ENCODE results near the gene PTPRN2.

Gene PTPRN2

GRCh38 chr7:158142657-158143056, 445.0 kb downstream of the PTPRN2 start:
- no peak for DNase-seq (ENCODE audit: low read depth)
- TF ChIP-seq CTCF (IDR thresholded peaks at IDR 0.05; ENCODE audit: low read depth, low read length) = no peak
- TF ChIP-seq POLR2A (IDR thresholded peaks at IDR 0.05; ENCODE audit: extremely low read depth, insufficient read length) = no peak
- TF ChIP-seq MYC (IDR thresholded peaks at IDR 0.05; ENCODE audit: low read depth, low read length) = no peak
- no peak for TF ChIP-seq MAX (IDR thresholded peaks at IDR 0.05; ENCODE audit: low read depth, low read length)
- no peak overlapping the region for H3K4me3 ChIP-seq (ENCODE audit: low read depth, low read length)

- no peak overlapping the region for H3K4me3 ChIP-seq (ENCODE audit: low read depth, low read length)
- DNase-seq (ENCODE audit: low read depth) = no peak
- TF ChIP-seq MYC (IDR thresholded peaks at IDR 0.05; ENCODE audit: low read depth, low read length) (no peak), MAX (IDR thresholded peaks at IDR 0.05; ENCODE audit: low read depth, low read length) (no peak), POLR2A (IDR thresholded peaks at IDR 0.05; ENCODE audit: extremely low read depth, insufficient read length) (no peak), CTCF (IDR thresholded peaks at IDR 0.05; ENCODE audit: low read depth, low read length) (no peak)
Measured at GRCh38 chr7:158141806-158142518, 445.7 kb downstream of the PTPRN2 start.

- DNase-seq (ENCODE audit: low read depth) = no peak
Measured at GRCh38 chr7:158141221-158141582, 446.4 kb downstream of the PTPRN2 start.

GRCh38 chr7:158140538-158141220, 446.9 kb downstream of the PTPRN2 start:
- no peak for DNase-seq (ENCODE audit: low read depth)
- TF ChIP-seq CTCF (IDR thresholded peaks at IDR 0.05; ENCODE audit: low read depth, low read length) (no peak), MAX (IDR thresholded peaks at IDR 0.05; ENCODE audit: low read depth, low read length) (no peak), POLR2A (IDR thresholded peaks at IDR 0.05; ENCODE audit: extremely low read depth, insufficient read length) (no peak), MYC (IDR thresholded peaks at IDR 0.05; ENCODE audit: low read depth, low read length) (no peak)
- no peak overlapping the region for H3K4me3 ChIP-seq (ENCODE audit: low read depth, low read length)

More at GRCh38 chr7:158141221-158141582, 446.4 kb downstream of the PTPRN2 start:
- no peak overlapping the region for H3K4me3 ChIP-seq (ENCODE audit: low read depth, low read length)
- TF ChIP-seq MAX (IDR thresholded peaks at IDR 0.05; ENCODE audit: low read depth, low read length) (no peak), MYC (IDR thresholded peaks at IDR 0.05; ENCODE audit: low read depth, low read length) (no peak), POLR2A (IDR thresholded peaks at IDR 0.05; ENCODE audit: extremely low read depth, insufficient read length) (no peak), CTCF (IDR thresholded peaks at IDR 0.05; ENCODE audit: low read depth, low read length) (no peak)

- H3K4me3 ChIP-seq (ENCODE audit: low read depth, low read length) = no peak overlapping the region
- DNase-seq (ENCODE audit: low read depth) = no peak
- TF ChIP-seq POLR2A (IDR thresholded peaks at IDR 0.05; ENCODE audit: extremely low read depth, insufficient read length) (no peak), CTCF (IDR thresholded peaks at IDR 0.05; ENCODE audit: low read depth, low read length) (no peak), MAX (IDR thresholded peaks at IDR 0.05; ENCODE audit: low read depth, low read length) (no peak), MYC (IDR thresholded peaks at IDR 0.05; ENCODE audit: low read depth, low read length) (no peak)
Measured at GRCh38 chr7:158139499-158139898, 448.1 kb downstream of the PTPRN2 start.
